Measurements from ENCODE around the gene GRB14.
"Not testable (repeated sequence)": the region's sequence is repeated elsewhere in the genome, so short reads cannot be mapped to it uniquely, and the experiment has no call there.

GRB14 gene

GRCh38 chr2:164642946-164643555 is 21.8 kb upstream of the GRB14 start:
- Histone ChIP-seq H3K27me3 (ENCODE audit: control insufficient read depth, insufficient read depth, low read length) (no peaks in the 10 kb centered on the region), H3K27ac (ENCODE audit: low read depth, low read length) (no peak overlapping the region), H3K4me1 (ENCODE audit: control insufficient read depth, insufficient read depth, low read length) (no peaks in the 10 kb centered on the region), H3K4me3 (ENCODE audit: low read length) (no peak overlapping the region), H3K9ac (ENCODE audit: low read length) (no peak overlapping the region), H3K36me3 (ENCODE audit: control insufficient read depth, insufficient read depth, low read length) (no peaks in the 10 kb centered on the region)

GRCh38 chr2:164642268-164642667 is 21.0 kb upstream of the GRB14 start:
- Histone ChIP-seq H3K27me3 (ENCODE audit: control insufficient read depth, insufficient read depth, low read length) (no peaks in the 10 kb centered on the region), H3K27ac (ENCODE audit: low read depth, low read length) (no peak overlapping the region), H3K4me3 (ENCODE audit: low read length) (no peak overlapping the region), H3K4me1 (ENCODE audit: control insufficient read depth, insufficient read depth, low read length) (no peaks in the 10 kb centered on the region), H3K36me3 (ENCODE audit: control insufficient read depth, insufficient read depth, low read length) (no peaks in the 10 kb centered on the region), H3K9ac (ENCODE audit: low read length) (no peak overlapping the region)

- H3K36me3 ChIP-seq (ENCODE audit: control insufficient read depth, insufficient read depth, low read length); H3K27ac ChIP-seq (ENCODE audit: low read depth, low read length); H3K27me3 ChIP-seq (ENCODE audit: control insufficient read depth, insufficient read depth, low read length); H3K4me3 ChIP-seq (ENCODE audit: low read length); H3K4me1 ChIP-seq (ENCODE audit: control insufficient read depth, insufficient read depth, low read length); H3K9ac ChIP-seq (ENCODE audit: low read length): not testable (repeated sequence)
Observed at GRCh38 chr2:164628319-164628718, 7.0 kb upstream of the GRB14 start.

GRCh38 chr2:164625378-164625971 is 4.2 kb upstream of the GRB14 start:
- H3K4me3 ChIP-seq (ENCODE audit: low read length): no peak overlapping the region
- H3K9ac ChIP-seq (ENCODE audit: low read length): no peak overlapping the region
- H3K27ac ChIP-seq (ENCODE audit: low read depth, low read length): no peak overlapping the region
- H3K27me3 ChIP-seq (ENCODE audit: control insufficient read depth, insufficient read depth, low read length): no peaks in the 10 kb centered on the region
- no peaks in the 10 kb centered on the region for H3K36me3 ChIP-seq (ENCODE audit: control insufficient read depth, insufficient read depth, low read length)
- no peaks in the 10 kb centered on the region for H3K4me1 ChIP-seq (ENCODE audit: control insufficient read depth, insufficient read depth, low read length)

- no peaks in the 10 kb centered on the region for H3K36me3 ChIP-seq (ENCODE audit: control insufficient read depth, insufficient read depth, low read length)
- no peak overlapping the region for H3K4me3 ChIP-seq (ENCODE audit: low read length)
- H3K27me3 ChIP-seq (ENCODE audit: control insufficient read depth, insufficient read depth, low read length): no peaks in the 10 kb centered on the region
- H3K9ac ChIP-seq (ENCODE audit: low read length): no peak overlapping the region
- H3K4me1 ChIP-seq (ENCODE audit: control insufficient read depth, insufficient read depth, low read length): no peaks in the 10 kb centered on the region
- H3K27ac ChIP-seq (ENCODE audit: low read depth, low read length): no peak overlapping the region
Observed at GRCh38 chr2:164624316-164624715, 3.0 kb upstream of the GRB14 start.

- no peaks in the 10 kb centered on the region for H3K27me3 ChIP-seq (ENCODE audit: control insufficient read depth, insufficient read depth, low read length)
- no peak overlapping the region for H3K9ac ChIP-seq (ENCODE audit: low read length)
- H3K4me3 ChIP-seq (ENCODE audit: low read length): no peak overlapping the region
- no peaks in the 10 kb centered on the region for H3K4me1 ChIP-seq (ENCODE audit: control insufficient read depth, insufficient read depth, low read length)
- H3K27ac ChIP-seq (ENCODE audit: low read depth, low read length): no peak overlapping the region
- H3K36me3 ChIP-seq (ENCODE audit: control insufficient read depth, insufficient read depth, low read length): no peaks in the 10 kb centered on the region
Observed at GRCh38 chr2:164622338-164623106, 1.2 kb upstream of the GRB14 start.

- no peaks in the 10 kb centered on the region for H3K4me1 ChIP-seq (ENCODE audit: control insufficient read depth, insufficient read depth, low read length)
- H3K9ac ChIP-seq (ENCODE audit: low read length): no peak overlapping the region
- peak overlapping the region; percentile 71 for H3K4me3 ChIP-seq (ENCODE audit: low read length)
- no peaks in the 10 kb centered on the region for H3K27me3 ChIP-seq (ENCODE audit: control insufficient read depth, insufficient read depth, low read length)
- H3K27ac ChIP-seq (ENCODE audit: low read depth, low read length): no peak overlapping the region
- H3K36me3 ChIP-seq (ENCODE audit: control insufficient read depth, insufficient read depth, low read length): no peaks in the 10 kb centered on the region
Observed at GRCh38 chr2:164621764-164622105, 453 bp upstream of the GRB14 start.

GRCh38 chr2:164620457-164620856 is 825 bp downstream of the GRB14 start:
- Histone ChIP-seq H3K27ac (ENCODE audit: low read depth, low read length) (no peak overlapping the region), H3K9ac (ENCODE audit: low read length) (no peak overlapping the region), H3K4me3 (ENCODE audit: low read length) (peak overlapping the region; percentile 68), H3K27me3 (ENCODE audit: control insufficient read depth, insufficient read depth, low read length) (no peaks in the 10 kb centered on the region), H3K36me3 (ENCODE audit: control insufficient read depth, insufficient read depth, low read length) (no peaks in the 10 kb centered on the region), H3K4me1 (ENCODE audit: control insufficient read depth, insufficient read depth, low read length) (no peaks in the 10 kb centered on the region)

- Histone ChIP-seq H3K4me3 (ENCODE audit: low read length) (no peak overlapping the region), H3K36me3 (ENCODE audit: control insufficient read depth, insufficient read depth, low read length) (no peaks in the 10 kb centered on the region), H3K27me3 (ENCODE audit: control insufficient read depth, insufficient read depth, low read length) (no peaks in the 10 kb centered on the region), H3K4me1 (ENCODE audit: control insufficient read depth, insufficient read depth, low read length) (no peaks in the 10 kb centered on the region), H3K27ac (ENCODE audit: low read depth, low read length) (no peak overlapping the region), H3K9ac (ENCODE audit: low read length) (no peak overlapping the region)
Observed at GRCh38 chr2:164617466-164617865, 3.8 kb downstream of the GRB14 start.

GRCh38 chr2:164613321-164613982 is 7.8 kb downstream of the GRB14 start:
- Histone ChIP-seq H3K36me3 (ENCODE audit: control insufficient read depth, insufficient read depth, low read length) (no peaks in the 10 kb centered on the region), H3K4me1 (ENCODE audit: control insufficient read depth, insufficient read depth, low read length) (no peaks in the 10 kb centered on the region), H3K4me3 (ENCODE audit: low read length) (no peak overlapping the region), H3K9ac (ENCODE audit: low read length) (no peak overlapping the region), H3K27me3 (ENCODE audit: control insufficient read depth, insufficient read depth, low read length) (no peaks in the 10 kb centered on the region), H3K27ac (ENCODE audit: low read depth, low read length) (no peak overlapping the region)

- Histone ChIP-seq H3K27ac (ENCODE audit: low read depth, low read length) (no peak overlapping the region), H3K4me3 (ENCODE audit: low read length) (no peak overlapping the region), H3K27me3 (ENCODE audit: control insufficient read depth, insufficient read depth, low read length) (no peaks in the 10 kb centered on the region), H3K4me1 (ENCODE audit: control insufficient read depth, insufficient read depth, low read length) (no peaks in the 10 kb centered on the region), H3K36me3 (ENCODE audit: control insufficient read depth, insufficient read depth, low read length) (no peaks in the 10 kb centered on the region), H3K9ac (ENCODE audit: low read length) (no peak overlapping the region)
Observed at GRCh38 chr2:164609790-164610189, 11.5 kb downstream of the GRB14 start.

- no peaks in the 10 kb centered on the region for H3K36me3 ChIP-seq (ENCODE audit: control insufficient read depth, insufficient read depth, low read length)
- peak overlapping the region; percentile 42 for H3K27ac ChIP-seq (ENCODE audit: low read depth, low read length)
- no peak overlapping the region for H3K4me3 ChIP-seq (ENCODE audit: low read length)
- no peaks in the 10 kb centered on the region for H3K27me3 ChIP-seq (ENCODE audit: control insufficient read depth, insufficient read depth, low read length)
- H3K4me1 ChIP-seq (ENCODE audit: control insufficient read depth, insufficient read depth, low read length): no peaks in the 10 kb centered on the region
- no peak overlapping the region for H3K9ac ChIP-seq (ENCODE audit: low read length)
Observed at GRCh38 chr2:164606557-164606956, 14.7 kb downstream of the GRB14 start.
